HG03469 (cell line): ENCODE data around the gene C1orf35.

ENCODE experiments used
- ATAC-seq: cut with Tn5 transposase; IDR thresholded peaks from one replicate; pipeline ENCODE4 v1.9.1; 2021; ENCODE audit warnings: mild to moderate bottlenecking, moderate library complexity, moderate number of reproducible peaks; ENCODE audit not compliant: unreplicated experiment

The C1orf35 gene

GRCh38 chr1:228082214-228082917 lies 20.8 kb downstream of the C1orf35 start, which contains the start of gene ARF1:
TSS of gene ARF1 (plus strand) at chr1:228082708. CDS start at chr1:228097115, 14,407 bp downstream.
- peak; percentile 70 for ATAC-seq

- no peak for ATAC-seq
Measured at GRCh38 chr1:228081578-228082213, 21.4 kb downstream of the C1orf35 start.

GRCh38 chr1:228081144-228081543 lies 22.0 kb downstream of the C1orf35 start:
- ATAC-seq = no peak

- no peak for ATAC-seq
Measured at GRCh38 chr1:228079601-228080263, 23.4 kb downstream of the C1orf35 start.

GRCh38 chr1:228079013-228079412 lies 24.1 kb downstream of the C1orf35 start:
- ATAC-seq = no peak

GRCh38 chr1:228077565-228078330 lies 25.4 kb downstream of the C1orf35 start:
- no peak for ATAC-seq

- ATAC-seq = no peak
Measured at GRCh38 chr1:228076796-228077430, 26.2 kb downstream of the C1orf35 start.

GRCh38 chr1:228075801-228076271 lies 27.3 kb downstream of the C1orf35 start:
- no peak for ATAC-seq

- no peak for ATAC-seq
Measured at GRCh38 chr1:228074954-228075730, 28.0 kb downstream of the C1orf35 start.

- no peak for ATAC-seq
Measured at GRCh38 chr1:228073857-228074545, 29.1 kb downstream of the C1orf35 start.

- ATAC-seq = no peak
Measured at GRCh38 chr1:228073061-228073856, 29.9 kb downstream of the C1orf35 start.

GRCh38 chr1:228072658-228073043 lies 30.5 kb downstream of the C1orf35 start:
- no peak for ATAC-seq

GRCh38 chr1:228071839-228072657 lies 31.1 kb downstream of the C1orf35 start:
- no peak for ATAC-seq

- no peak for ATAC-seq
Measured at GRCh38 chr1:228070851-228071250, 32.3 kb downstream of the C1orf35 start.

GRCh38 chr1:228070173-228070572 lies 33.0 kb downstream of the C1orf35 start:
- ATAC-seq = no peak

- ATAC-seq = no peak
Measured at GRCh38 chr1:228068359-228068758, 34.8 kb downstream of the C1orf35 start.

- no peak for ATAC-seq
Measured at GRCh38 chr1:228066891-228067654, 36.1 kb downstream of the C1orf35 start.
